Stimulated activated naive CD8-positive, alpha-beta T cell treated with anti-CD3 and anti-CD28 coated beads, Interleukin-15, Interleukin-2, amounts not matched to agents 100 ng/mL and 50 ng/mL, for 24 hours (primary cell): Measurements from ENCODE around the gene SCUBE3.

Experiments used
- H3K27ac Mint-ChIP-seq: one replicate; pipeline ENCODE4 v1.8.0; 2021; ENCODE audit warnings: mild to moderate bottlenecking, mixed read lengths
- H3K27me3 Mint-ChIP-seq: one replicate; pipeline ENCODE4 v1.8.0; 2021; ENCODE audit warnings: mixed read lengths
- H3K36me3 Mint-ChIP-seq: one replicate; pipeline ENCODE4 v1.8.0; 2021; ENCODE audit warnings: low read depth, mixed read lengths
- H3K4me1 Mint-ChIP-seq: one replicate; pipeline ENCODE4 v1.8.0; 2021; ENCODE audit warnings: low read depth, mixed read lengths
- H3K4me3 Mint-ChIP-seq: one replicate; pipeline ENCODE4 v1.8.0; 2021; ENCODE audit warnings: mild to moderate bottlenecking, mixed read lengths
- H3K9me3 Mint-ChIP-seq: one replicate; pipeline ENCODE4 v1.8.0; 2021; ENCODE audit warnings: mixed read lengths

The SCUBE3 gene

DNA sequence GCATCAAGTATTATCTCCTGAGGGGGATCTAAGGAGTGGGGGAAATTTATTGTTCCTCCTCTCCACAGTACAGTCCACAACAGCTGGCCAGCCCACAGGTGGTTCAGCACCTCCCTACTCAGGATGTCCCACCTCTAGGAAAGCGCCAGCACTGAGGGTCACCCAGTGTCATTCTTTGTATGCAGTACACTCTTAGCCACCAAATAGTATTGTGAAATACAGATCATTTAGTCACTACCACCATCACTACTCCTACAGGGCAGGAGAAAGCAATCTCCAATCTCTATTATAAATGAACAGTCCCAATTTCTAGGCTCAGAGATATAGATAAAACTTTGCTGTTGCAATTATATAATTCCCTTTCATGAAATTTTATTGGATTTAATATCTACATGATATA, 39.5 kb downstream of the SCUBE3 start:
- H3K27me3 Mint-ChIP-seq, result no peaks in the 10 kb centered on the region
- H3K4me3 Mint-ChIP-seq, result no peak overlapping the region
- no peaks in the 10 kb centered on the region for H3K9me3 Mint-ChIP-seq
- H3K27ac Mint-ChIP-seq, result peak overlapping the region; percentile 17
- peaks cover 12% of the 10 kb centered on the region for H3K4me1 Mint-ChIP-seq
- H3K36me3 Mint-ChIP-seq, result no peaks in the 10 kb centered on the region

GRCh38 chr6:35258336-35258735, 44.6 kb downstream of the SCUBE3 start:
- Mint-ChIP-seq H3K36me3 (no peaks in the 10 kb centered on the region), H3K27ac (peak overlapping the region; percentile 90), H3K9me3 (no peaks in the 10 kb centered on the region), H3K4me3 (peak overlapping the region; percentile 97), H3K27me3 (no peaks in the 10 kb centered on the region), H3K4me1 (peaks cover 42% of the 10 kb centered on the region)

DNA sequence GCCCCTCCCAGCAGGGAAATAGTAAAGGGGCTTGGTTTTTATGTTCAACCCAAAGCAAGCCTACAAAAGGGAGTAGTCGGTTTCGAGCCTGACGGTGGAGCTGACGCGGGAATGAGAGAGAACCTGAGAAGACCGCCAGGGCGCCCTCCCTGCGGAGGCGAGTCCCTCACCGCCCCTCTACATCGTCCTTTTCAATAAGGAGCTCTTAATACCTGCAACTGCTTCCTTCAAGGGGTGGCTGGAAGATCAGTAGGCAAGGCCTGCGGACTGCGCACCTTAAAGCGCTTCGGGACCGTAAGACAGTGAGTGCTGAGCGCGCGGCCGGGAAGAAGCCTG, 45.1 kb downstream of the SCUBE3 start:
- H3K27me3 Mint-ChIP-seq, result no peaks in the 10 kb centered on the region
- H3K4me3 Mint-ChIP-seq, result peak overlapping the region; percentile 97
- no peaks in the 10 kb centered on the region for H3K9me3 Mint-ChIP-seq
- peak overlapping the region; percentile 90 for H3K27ac Mint-ChIP-seq
- peaks cover 47% of the 10 kb centered on the region for H3K4me1 Mint-ChIP-seq
- H3K36me3 Mint-ChIP-seq, result no peaks in the 10 kb centered on the region

DNA sequence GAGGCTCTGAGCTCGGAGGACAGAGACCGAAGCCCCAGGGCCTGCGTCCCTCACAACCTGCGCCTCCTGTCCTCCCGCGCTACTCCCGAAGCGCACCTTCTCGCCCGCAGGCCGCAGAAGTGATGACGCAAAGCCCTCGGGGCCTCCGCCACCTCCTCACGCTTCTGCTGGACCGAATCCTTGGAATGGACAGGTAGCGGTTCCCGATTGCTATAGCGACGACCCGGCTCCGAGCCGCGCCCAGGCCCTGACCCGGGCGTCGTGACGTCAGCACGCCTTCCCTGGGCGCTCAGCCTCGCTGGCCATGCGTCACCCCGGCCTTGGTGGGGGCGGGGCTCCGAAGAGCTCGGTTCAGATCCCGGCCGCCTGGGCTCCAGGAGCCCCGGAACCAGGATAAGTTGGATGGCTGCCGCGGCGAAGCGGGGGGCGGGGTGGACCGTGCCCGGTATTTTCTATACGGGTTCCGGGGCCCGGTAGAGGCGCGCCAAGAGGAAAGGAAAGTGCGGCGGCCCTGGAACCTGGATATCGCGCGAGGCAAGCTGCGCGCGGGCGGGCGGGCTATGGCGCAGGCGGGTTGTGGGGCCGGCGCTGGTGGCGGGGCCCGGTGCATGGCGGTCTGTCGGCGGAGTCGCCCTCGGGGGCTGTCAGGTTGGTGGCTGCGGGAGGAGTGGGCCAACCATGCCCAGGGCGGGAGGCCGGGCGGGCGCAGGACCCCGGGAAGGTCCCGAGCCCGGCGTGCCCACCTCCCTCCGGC, 45.6 kb downstream of the SCUBE3 start, which contains the start of gene ZNF76:
TSS of gene ZNF76 (plus strand) at position 542 of the 754 bp plus-strand sequence. CDS start 21,417 bp downstream, outside the sequence.
- Mint-ChIP-seq H3K4me3 (peak within 1 kb of the TSS; percentile 97), H3K36me3 (no peaks in the 10 kb centered on the region), H3K9me3 (no peaks in the 10 kb centered on the region), H3K4me1 (peaks cover 52% of the 10 kb centered on the region), H3K27ac (peak within 1 kb of the TSS; percentile 92), H3K27me3 (no peaks in the 10 kb centered on the region)

DNA sequence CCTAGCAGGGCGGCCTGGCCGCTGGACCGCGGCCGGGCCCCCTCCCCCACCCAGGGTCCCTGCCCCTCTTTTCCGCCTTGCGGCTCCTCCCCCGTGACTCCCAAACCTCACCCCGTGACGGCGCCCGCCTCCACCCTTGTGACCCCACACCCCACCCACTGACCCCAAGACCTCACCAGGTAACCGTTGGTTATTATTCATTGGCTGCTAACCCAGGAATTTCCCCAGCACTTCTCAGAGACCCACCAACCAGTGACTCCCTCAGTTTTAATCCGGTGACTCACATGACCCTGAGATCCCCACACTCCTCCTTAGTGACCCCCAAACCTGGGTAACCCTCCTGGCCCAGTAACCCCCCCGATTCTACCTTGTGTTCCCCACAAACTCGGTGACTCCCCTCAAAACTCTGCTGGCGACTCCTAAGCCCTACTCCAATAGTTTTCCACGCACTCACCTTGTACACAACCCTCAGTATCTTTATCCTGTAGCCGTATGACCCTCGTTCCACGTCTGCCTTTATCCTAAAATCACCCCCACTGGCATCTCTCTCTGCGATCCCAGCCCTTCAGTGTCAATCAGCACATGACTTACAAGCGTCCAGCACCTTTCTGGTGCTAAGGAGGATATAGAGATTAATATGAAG, 46.3 kb downstream of the SCUBE3 start:
- peak overlapping the region; percentile 88 for H3K4me3 Mint-ChIP-seq
- peaks cover 58% of the 10 kb centered on the region for H3K4me1 Mint-ChIP-seq
- H3K36me3 Mint-ChIP-seq, result no peaks in the 10 kb centered on the region
- peak overlapping the region; percentile 92 for H3K27ac Mint-ChIP-seq
- no peaks in the 10 kb centered on the region for H3K9me3 Mint-ChIP-seq
- H3K27me3 Mint-ChIP-seq, result no peaks in the 10 kb centered on the region

GRCh38 chr6:35260591-35261570, 47.1 kb downstream of the SCUBE3 start:
- peak overlapping the region; percentile 88 for H3K4me3 Mint-ChIP-seq
- peak overlapping the region; percentile 92 for H3K27ac Mint-ChIP-seq
- no peaks in the 10 kb centered on the region for H3K36me3 Mint-ChIP-seq
- no peaks in the 10 kb centered on the region for H3K27me3 Mint-ChIP-seq
- peaks cover 64% of the 10 kb centered on the region for H3K4me1 Mint-ChIP-seq
- no peaks in the 10 kb centered on the region for H3K9me3 Mint-ChIP-seq

- H3K4me3 Mint-ChIP-seq, result no peak overlapping the region
- H3K36me3 Mint-ChIP-seq, result peaks cover 3% of the 10 kb centered on the region
- no peaks in the 10 kb centered on the region for H3K27me3 Mint-ChIP-seq
- peaks cover 65% of the 10 kb centered on the region for H3K4me1 Mint-ChIP-seq
- no peaks in the 10 kb centered on the region for H3K9me3 Mint-ChIP-seq
- peak overlapping the region; percentile 5 for H3K27ac Mint-ChIP-seq
Observed at GRCh38 chr6:35262596-35262995, 48.8 kb downstream of the SCUBE3 start.

- Mint-ChIP-seq H3K27ac (no peak overlapping the region), H3K9me3 (no peaks in the 10 kb centered on the region), H3K4me3 (no peak overlapping the region), H3K27me3 (no peaks in the 10 kb centered on the region), H3K4me1 (peaks cover 60% of the 10 kb centered on the region), H3K36me3 (peaks cover 9% of the 10 kb centered on the region)
Observed at GRCh38 chr6:35264550-35265274, 51.0 kb downstream of the SCUBE3 start.

DNA sequence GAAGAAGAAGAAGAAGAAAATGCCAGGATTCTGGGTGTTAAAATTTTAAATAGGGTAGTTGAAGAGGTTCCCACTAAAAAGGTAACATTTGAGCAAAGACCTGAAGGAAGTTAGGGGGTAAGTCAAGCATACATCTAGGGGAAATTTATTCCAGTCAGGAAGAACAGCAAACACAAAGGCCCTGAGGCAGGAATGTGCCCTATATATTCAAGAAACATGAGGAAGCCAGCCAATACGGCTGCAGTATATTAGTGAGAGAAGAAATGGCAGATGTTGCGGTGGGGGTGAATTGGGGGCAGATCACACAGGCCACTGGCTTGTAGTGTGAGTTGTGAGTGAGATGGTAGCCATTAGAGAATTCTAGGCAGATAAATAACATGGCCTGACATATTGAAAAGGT, 51.8 kb downstream of the SCUBE3 start:
- Mint-ChIP-seq H3K27me3 (no peaks in the 10 kb centered on the region), H3K9me3 (no peaks in the 10 kb centered on the region), H3K36me3 (peaks cover 12% of the 10 kb centered on the region), H3K27ac (no peak overlapping the region), H3K4me3 (no peak overlapping the region), H3K4me1 (peaks cover 54% of the 10 kb centered on the region)

GRCh38 chr6:35267446-35267845, 53.7 kb downstream of the SCUBE3 start:
- Mint-ChIP-seq H3K27ac (no peak overlapping the region), H3K4me3 (no peak overlapping the region), H3K36me3 (peaks cover 18% of the 10 kb centered on the region), H3K9me3 (no peaks in the 10 kb centered on the region), H3K27me3 (no peaks in the 10 kb centered on the region), H3K4me1 (peaks cover 38% of the 10 kb centered on the region)

DNA sequence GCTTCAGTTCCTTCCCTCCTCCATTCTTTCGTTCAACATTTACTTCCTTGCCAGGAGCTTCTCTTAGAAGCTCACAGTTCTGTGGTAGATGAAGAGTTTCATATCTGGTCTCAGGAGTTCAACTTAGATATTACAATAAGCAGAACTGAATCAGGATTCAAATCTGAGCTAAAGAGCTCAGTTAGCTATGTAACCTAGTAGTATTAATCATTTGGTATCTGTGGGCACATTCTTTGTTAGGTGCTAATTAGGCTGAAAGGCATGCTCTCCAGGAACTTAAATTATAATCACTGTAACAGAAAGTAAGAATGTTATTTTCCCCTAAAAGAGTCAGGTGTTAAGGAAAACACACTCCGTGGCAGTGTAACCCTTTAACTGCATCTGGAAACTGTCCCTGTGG, 54.1 kb downstream of the SCUBE3 start:
- H3K27ac Mint-ChIP-seq, result no peak overlapping the region
- H3K36me3 Mint-ChIP-seq, result peaks cover 18% of the 10 kb centered on the region
- H3K9me3 Mint-ChIP-seq, result no peaks in the 10 kb centered on the region
- H3K4me3 Mint-ChIP-seq, result no peak overlapping the region
- no peaks in the 10 kb centered on the region for H3K27me3 Mint-ChIP-seq
- H3K4me1 Mint-ChIP-seq, result peaks cover 33% of the 10 kb centered on the region

GRCh38 chr6:35272005-35272404, 58.2 kb downstream of the SCUBE3 start:
- Mint-ChIP-seq H3K27me3 (no peaks in the 10 kb centered on the region), H3K4me1 (peaks cover 12% of the 10 kb centered on the region), H3K27ac (no peak overlapping the region)

GRCh38 chr6:35273822-35274559, 60.2 kb downstream of the SCUBE3 start:
- H3K27ac Mint-ChIP-seq, result no peak overlapping the region
- H3K4me1 Mint-ChIP-seq, result peaks cover 5% of the 10 kb centered on the region
- no peak overlapping the region for H3K4me3 Mint-ChIP-seq
- H3K36me3 Mint-ChIP-seq, result peaks cover 9% of the 10 kb centered on the region
- H3K27me3 Mint-ChIP-seq, result no peaks in the 10 kb centered on the region
- H3K9me3 Mint-ChIP-seq, result no peaks in the 10 kb centered on the region

More at GRCh38 chr6:35272005-35272404, 58.2 kb downstream of the SCUBE3 start:
- no peaks in the 10 kb centered on the region for H3K9me3 Mint-ChIP-seq
- H3K4me3 Mint-ChIP-seq, result no peak overlapping the region
- peaks cover 18% of the 10 kb centered on the region for H3K36me3 Mint-ChIP-seq
